Stimulated activated CD8-positive, alpha-beta memory T cell treated with anti-CD3 and anti-CD28 coated beads, Interleukin-2, amount 100 ng/mL, for 48 hours (primary cell): ENCODE results near the gene PLCXD3.
"Not testable (repeated sequence)": the region's sequence is repeated elsewhere in the genome, so short reads cannot be mapped to it uniquely, and the experiment has no call there.

Experiments
- DNase-seq, 2 donors: peaks; one replicate each; pipeline ENCODE4 v3.0.0-alpha.2; 2020; ENCODE audit warnings: low read depth in 2 of 2

The PLCXD3 gene

GRCh38 chr5:41356786-41357185, 153.6 kb downstream of the PLCXD3 start:
- DNase-seq, result no peak

DNA sequence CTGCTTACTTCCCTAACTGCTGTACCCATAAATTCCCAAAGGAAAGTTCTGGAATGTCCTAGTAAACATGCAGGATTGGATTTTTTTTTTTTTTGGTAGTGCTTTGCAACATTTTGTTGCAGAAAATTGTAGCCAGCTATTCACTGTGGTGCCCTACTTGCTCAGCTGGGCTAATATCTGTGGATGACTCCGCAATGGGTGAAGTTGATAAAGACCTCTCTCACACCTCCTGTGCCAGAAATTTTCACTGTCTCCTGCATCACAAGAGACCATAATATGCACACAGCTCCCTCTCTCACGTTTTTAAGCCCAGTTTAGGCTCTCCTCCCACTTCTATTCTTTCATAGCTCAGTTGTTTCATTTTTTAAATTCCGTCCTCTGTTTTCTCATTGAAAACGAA, 160.6 kb downstream of the PLCXD3 start:
- no peak for DNase-seq

- DNase-seq, result no peak
These were observed 162.8 kb downstream of the PLCXD3 start for GRCh38 chr5:41347569-41347968.

- DNase-seq, result no peak
These were observed 163.8 kb downstream of the PLCXD3 start for GRCh38 chr5:41346609-41347008.

- no peak for DNase-seq
These were observed 165.1 kb downstream of the PLCXD3 start for GRCh38 chr5:41345295-41345694.

DNA sequence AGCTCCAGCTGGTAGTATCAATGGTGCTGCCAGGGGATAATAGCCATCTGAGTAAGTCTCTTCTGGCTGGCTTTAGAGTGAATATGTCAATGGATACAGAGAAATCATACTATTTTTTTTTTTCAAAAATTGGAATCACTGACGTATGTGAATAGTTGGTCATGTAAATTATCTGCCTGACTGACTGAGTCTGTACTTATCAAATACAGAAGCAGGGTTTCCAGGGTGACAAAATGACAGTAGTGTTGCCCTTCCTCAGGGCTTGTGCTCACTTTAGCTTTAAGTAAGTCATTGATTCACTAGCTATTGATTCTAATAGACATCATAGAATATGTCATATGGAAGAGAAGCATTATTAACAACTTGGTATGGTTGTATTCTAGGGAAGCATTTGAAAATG, 171.1 kb downstream of the PLCXD3 start:
- no peak for DNase-seq

- no peak for DNase-seq
These were observed 172.2 kb downstream of the PLCXD3 start for GRCh38 chr5:41338136-41338675.

DNA sequence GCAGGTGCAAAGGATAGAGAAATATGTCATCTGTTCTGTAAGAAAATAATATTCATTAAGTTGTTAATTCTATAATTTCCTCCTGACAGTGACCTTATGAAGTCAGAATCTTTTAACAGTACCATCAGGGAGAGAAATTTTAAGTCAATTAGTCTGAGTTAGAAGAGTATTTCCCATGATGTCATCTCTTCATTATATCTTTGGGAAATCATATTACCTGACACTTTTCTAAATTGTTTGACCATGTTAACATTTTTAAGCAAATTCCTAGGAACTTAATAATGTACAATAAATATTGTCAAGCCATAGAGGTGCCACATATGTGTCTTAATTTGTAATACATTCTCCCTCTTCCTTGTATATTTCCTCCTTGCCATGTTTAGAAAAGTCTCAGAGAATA, 172.7 kb downstream of the PLCXD3 start:
- DNase-seq, result no peak

DNA sequence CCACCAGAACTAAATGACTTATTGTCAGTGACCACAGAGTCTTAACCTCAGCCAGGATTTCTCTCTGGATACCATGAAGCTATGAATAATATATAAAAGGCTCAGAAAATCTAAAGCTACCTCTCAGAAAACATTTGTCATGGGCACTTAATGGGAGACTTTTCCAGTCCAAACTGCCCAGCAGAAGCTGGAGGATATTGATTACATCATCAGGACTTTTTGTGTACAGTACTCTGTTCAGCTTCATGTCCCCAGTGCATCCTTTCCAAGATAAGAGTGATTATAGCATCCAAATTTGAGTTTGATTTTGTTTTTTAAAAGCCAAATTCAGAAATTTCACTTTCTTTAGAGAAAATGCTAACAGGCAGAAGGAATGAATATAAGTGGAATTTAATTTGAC, 173.2 kb downstream of the PLCXD3 start:
- DNase-seq, result no peak

GRCh38 chr5:41336471-41336870, 173.9 kb downstream of the PLCXD3 start:
- no peak for DNase-seq

DNA sequence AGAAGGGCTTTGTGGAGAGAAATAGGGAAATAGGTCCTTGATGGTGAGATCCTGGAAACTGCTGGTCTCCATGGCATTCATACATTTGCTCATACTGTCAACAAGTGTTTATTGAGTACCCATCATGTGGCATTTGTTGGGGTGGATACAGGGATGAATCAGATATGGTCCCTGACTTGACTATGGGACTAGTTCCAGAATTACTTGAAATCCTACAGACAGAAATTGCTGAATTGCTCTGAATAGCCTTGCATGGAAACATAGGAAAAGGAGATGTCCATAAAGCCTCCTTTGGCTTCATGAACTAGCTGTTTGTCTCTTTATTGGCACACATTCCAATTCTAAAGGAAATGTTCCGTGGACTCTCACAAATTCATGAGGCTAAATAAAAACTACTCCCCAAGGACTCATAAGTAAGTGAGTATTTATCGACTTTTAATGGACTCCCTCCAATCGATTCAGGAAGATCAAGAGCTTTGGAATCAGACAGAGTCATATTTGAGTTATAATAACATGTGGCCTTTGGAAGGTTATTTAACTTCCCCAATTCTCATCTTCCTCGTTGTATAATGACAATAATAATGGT, 174.7 kb downstream of the PLCXD3 start:
- no peak for DNase-seq

DNA sequence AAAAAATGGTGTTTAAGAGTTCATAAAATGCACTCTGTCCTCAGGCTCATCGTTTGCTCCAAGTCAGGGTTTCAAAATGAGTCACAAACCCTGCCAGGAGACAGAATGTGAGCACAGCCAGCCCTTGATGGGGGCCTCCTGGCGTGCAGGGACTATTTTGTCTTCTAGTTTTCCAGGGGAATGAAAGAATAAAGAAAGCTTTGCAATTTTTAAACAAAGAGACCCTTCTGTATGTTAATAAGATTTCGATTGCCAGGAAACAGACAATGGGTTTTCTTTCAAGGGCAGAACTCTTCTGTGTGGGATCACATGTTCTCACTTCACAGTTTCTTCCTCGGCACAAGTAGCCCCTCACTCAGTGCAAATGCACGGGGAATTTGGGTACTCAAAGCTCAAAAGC, 175.6 kb downstream of the PLCXD3 start:
- DNase-seq, result no peak

GRCh38 chr5:41334221-41334620, 176.2 kb downstream of the PLCXD3 start:
- no peak for DNase-seq

DNA sequence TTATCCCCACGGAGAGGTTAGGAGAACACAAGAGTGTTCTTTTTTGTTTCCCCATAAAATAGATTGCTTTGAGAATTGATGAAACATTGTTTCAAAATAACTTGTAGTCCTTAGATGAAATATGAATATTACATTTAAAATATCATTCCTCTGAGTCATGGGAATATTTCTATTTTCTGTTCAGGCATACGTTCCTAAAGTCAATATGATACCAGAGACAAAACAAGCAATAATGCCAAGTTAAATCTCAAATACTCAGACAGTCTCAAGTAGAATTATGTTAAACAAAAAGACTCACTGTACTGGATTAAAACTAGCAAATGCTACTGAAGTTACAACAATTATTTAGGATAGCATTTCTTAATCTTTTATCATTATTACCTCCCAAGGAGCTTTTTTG, 185.3 kb downstream of the PLCXD3 start:
- no peak for DNase-seq

GRCh38 chr5:41322826-41323225, 187.6 kb downstream of the PLCXD3 start:
- DNase-seq, result not testable (repeated sequence)

DNA sequence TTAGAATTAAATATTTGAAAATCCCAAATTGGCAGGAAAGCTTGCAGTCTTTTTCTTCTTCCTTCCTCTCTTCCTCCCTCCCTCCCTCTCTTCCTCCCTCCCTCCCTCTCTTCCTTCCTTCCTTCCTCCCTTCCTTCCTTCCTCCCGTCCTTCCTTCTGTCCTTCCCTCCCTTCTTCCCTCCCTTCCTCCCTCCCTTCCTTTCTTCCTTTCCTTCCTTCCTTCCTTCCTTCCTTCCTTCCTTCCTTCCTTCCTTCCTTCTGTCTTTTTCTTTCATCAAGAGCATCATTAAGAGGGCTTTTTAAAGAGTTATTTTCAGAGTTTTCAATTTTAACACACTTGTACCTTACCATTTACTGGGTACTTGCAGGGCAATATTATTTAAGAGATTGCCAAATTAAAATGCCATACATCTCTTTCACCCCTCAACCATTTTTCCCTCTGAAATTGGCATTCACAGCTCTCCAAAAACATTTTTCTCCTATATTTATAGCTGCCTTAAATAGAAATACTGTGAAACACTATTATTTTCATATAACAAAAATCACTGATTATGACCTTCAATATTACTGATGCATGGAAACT, 197.8 kb downstream of the PLCXD3 start:
- DNase-seq, result no peak

DNA sequence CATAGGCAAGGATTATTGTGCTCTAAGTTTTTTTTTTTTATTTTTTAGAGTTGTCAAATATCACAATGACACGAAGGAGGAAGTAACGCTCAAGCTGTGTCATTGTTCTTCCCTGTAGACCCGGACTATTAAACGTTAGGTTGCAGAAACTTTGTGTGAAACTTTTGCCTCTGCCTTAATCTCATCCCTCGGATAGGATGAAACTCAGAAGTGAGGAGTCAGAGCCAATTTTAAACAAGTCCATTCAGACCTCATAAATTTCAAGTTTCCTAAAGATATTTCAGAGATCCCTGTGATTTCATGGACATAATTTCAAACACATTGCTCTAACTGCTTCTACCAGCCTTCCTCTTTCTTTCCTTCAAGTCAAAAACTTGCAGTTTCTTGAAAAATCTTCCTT, 198.3 kb downstream of the PLCXD3 start:
- no peak for DNase-seq

DNA sequence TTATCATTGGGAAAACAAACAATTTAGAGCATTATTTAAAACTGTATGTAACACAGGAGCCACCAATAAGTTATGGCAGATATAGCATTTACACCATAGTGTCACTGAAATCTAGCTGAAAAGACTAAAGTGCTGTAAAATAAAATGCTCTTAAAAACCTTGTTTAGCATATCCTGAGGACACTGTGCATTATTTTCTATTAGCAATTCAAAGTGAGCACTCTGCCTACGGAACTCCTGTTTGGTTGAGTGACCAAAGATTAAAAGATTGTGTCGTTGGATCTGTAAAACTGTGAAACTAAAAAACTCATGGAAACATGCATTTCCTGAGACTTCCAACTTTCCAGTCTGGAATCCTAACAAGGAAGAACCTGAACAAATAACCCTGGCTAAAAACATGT, 201.1 kb downstream of the PLCXD3 start:
- no peak for DNase-seq

GRCh38 chr5:41306005-41306404, 204.4 kb downstream of the PLCXD3 start:
- DNase-seq, result no peak

DNA sequence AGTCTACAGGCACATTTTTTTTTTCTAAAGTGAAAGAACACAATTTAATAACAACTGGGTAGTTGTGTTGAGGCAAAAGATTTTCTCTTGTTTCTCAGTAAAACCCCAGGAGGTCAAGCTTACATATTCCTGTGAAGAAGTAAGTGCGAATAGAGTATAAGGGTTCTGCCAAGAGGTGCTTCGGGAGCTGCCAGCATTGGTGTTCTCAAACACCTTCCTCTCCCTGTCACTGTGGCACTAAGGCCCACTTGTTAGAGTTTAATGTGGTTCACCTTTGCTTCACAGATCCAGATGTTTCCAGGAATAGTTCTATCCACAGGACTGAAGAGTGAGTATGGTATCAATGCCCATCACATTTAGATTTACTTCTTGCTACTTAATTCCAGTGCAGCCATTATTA, 205.3 kb downstream of the PLCXD3 start:
- DNase-seq, result no peak

GRCh38 chr5:41296066-41296465, 214.3 kb downstream of the PLCXD3 start:
- no peak for DNase-seq

DNA sequence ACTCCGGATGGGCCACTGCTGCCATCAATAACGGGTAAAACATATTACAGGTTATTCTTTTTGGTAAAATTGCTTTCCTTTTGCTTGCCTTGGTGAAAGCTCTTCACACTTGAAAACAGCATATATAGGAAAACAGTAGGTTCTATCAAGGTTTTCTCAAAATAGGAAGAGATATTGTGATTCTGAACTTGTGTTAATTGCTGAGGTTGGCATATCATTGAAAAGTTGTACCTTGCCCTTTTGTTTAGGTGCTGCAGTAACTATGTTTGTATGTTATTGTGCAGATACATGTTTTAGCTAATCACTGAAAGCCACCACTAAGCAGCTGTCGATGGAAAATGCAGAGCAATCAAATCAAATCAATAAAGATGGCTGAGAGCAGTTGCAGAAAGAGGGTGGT, 219.1 kb downstream of the PLCXD3 start:
- no peak for DNase-seq

DNA sequence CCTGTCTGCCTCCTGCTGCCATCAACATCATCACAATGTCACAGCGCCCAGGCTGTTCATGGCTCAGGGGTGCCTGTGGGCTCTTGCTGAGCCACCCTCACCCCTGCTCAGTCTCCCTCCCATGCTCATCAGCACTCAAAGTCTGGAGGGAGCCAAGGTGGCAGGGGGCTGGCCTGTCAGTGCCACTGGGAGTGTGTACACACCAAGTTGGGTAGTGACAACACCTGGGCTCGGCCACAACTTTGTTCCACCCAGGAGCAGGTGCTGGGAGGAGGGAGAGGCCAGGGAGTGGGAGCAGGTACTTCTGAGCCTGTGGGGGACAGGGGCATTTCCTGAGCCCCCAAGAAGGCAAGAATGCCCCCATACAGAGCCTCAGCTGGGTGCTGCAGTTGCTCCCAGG, 219.6 kb downstream of the PLCXD3 start:
- no peak for DNase-seq

DNA sequence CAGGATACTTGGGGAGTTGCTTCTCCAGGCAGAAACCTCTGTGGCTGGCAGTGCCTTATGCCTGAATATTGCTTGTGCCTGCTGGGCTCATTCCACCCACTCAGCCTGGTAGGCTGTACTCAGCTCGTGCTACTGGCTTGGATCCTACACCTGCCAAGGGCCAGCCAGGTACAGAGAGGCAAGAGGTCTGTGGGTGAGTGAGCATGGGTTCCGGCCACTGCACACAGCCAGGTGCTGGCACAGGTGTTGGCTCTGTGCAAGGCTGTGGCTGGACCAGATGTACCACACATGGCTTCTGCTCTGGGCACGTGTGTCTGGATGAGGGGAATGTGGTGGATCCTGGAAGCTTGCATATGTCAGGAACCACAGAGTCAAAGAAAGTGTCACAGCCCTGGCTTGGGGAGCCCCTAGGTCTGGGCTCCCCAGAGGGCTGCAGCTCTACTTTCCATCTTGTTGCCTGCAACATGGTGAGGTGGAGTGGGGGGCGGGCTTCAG, 220.4 kb downstream of the PLCXD3 start:
- no peak for DNase-seq
